Stimulated activated CD4-positive, alpha-beta T cell treated with anti-CD3 and anti-CD28 coated beads, Interleukin-1b, Interleukin-23, amount 100 ng/mL, for 24 hours (primary cell): ENCODE measurements around the gene SZRD1.

ENCODE experiments used
- DNase-seq, 4 experiments: peaks; one replicate each; pipeline ENCODE4 v3.0.0-alpha.2; 2020; ENCODE audit warnings: low read depth in 4 of 4, low spot score in 1 of 4

Gene SZRD1

DNA sequence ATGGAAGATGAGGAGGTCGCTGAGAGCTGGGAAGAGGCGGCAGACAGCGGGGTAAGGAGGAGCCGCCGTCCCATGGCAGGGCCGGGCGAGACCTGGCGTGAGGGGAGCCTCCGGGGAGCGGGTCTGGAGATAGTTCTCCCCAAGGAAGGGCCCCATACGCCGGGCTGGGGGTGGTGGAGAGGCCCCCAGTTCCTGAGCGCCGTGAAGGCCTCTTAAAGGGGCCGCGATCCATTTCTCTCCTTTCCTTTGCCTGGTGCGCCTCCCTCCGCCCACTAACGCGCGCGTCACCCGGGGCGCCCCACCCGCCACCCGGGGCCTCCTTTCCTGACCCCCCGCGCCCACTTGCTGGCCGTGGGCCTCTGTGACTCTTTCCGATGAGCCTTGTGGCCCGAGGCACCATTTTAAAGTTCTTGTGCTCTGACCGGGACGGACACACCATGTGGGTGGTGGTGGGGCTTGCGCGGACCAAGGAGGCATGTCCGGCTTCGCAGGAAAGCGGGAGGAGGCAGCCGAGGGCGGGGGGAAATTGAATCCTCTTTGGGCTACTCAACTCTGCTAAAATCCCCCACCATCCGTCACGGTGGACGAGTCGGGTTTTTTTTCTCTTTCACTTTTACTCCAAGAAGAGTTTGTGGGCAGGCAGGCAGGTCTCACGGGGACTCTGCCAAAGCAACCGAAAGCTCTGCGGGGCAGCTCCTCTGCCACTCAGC lies 371 bp downstream of the SZRD1 start:
- DNase-seq, result peak; percentile 66 to 83 (median 75)

DNA sequence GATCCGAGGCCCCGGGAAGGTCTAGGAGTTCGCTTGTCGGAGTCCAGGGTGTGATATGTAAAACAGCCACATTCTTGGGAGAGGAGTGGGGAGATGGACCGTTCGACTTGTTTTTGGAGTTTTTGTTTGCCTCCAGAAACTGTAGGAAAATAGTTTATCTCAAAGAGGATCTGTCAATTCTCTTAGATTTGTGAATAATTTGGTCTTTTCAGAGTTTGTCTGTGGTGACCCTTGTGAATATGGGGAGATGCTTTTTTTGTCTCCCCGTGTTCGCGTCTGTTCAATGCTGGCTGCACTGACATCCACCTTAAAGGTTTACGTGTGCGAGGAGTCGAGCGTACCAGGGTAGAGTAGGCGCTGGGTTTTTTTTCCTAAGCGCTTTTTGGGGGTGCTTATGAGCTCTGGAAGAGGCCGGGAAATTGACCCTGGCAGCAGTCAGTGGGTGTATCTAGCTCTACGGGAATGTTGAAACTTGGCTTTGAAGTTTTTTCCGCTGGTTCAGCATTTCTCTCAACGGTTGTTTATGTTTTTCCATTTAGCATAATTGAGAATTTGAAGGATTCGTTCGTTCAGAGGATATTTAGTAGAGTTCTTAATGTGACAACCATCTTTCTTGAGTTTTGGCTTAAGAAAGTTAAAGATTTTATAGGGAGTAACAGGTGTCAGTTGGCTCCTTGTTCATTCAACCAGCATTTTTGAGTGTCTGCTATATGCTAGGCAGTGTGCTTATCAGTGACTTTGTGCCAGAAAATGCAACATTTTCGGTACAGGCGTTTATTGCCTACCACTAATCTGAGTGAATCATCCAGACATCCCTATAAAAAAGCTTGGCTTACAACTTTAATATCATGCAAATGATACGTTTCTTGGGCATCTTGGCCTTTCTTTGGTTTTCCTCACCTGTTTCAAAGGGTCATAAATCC lies 1.2 kb downstream of the SZRD1 start:
- no peak for DNase-seq

GRCh38 chr1:16369821-16370220 lies 2.8 kb downstream of the SZRD1 start:
- DNase-seq, result no peak

DNA sequence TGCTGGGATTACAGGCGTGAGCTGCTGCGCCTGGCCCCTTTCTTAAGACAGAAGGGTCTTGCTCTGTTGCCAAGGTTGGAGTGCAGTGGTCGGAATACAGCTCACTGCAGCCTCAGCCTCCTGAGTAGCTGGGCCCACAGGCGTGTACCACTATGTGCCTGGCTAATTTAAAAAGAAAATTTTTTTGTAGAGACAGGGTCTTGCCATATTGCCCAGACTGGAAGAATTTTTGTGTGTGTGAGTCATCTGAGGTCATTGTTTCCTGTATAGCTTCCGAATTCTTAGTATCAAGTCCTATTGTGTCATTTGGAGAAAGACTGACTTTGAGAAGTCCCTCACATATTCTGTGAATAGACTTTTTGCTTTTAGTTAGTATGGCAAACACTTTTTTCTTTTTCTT lies 4.7 kb downstream of the SZRD1 start:
- DNase-seq, result no peak

GRCh38 chr1:16372535-16373285 lies 5.7 kb downstream of the SZRD1 start:
- no peak for DNase-seq

DNA sequence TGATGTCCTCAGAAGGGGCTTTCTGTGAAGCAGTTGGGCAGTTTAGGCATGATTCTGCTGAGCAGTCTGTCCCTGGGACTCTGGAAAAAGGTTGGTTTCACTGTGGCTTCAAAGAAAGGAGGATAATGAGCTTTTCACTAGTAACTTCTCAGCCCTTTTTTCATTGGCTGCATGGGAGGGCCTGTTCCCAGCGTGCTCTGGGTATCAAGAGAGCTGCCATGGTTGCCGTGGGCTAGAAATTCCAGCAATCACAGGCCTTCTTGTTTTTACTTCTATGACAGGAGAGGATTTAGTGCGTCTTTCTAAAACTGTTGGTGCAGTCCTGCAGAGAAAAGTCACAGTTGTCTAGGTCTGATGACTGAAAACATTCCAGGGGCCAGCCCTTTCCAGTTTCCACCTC lies 7.2 kb downstream of the SZRD1 start:
- DNase-seq, result no peak

DNA sequence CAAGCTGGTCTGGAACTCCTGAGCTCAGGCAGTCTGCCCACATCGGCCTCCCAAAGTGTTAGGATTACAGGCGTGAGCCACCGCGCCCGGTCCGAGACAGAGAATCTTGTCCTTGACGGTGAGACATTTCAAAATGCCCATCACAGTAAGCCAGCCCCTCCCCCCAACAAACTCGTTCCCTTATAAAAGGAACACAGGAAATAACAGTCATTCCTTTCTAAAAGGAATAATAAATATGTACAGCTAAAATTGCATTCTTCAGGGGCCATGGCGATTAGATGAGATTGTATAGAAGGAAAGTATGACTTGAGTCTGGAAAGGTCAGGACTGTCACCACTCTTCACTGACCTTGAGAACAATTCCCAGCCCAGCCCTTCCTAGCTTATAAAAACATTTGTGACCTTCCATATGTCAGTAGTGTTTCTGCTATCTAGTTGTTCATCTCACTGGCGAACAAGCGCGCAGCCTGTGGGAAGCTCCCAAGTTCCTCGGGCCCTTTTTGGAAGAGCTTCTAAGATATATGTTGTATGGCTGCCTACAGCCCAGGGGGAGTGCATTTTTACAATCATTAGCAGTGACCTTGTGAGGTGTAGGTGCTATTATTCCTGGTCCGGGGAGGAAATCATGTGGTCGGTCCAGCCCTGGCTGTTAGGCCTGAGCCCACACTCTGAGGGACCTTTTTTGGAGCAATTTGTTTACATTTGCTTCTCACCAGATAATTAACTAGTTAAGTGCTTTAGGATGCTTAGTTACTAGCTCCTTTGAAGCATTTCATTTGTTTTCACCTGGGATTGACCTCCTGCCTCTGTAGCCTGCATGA lies 8.7 kb downstream of the SZRD1 start:
- DNase-seq, result no peak

DNA sequence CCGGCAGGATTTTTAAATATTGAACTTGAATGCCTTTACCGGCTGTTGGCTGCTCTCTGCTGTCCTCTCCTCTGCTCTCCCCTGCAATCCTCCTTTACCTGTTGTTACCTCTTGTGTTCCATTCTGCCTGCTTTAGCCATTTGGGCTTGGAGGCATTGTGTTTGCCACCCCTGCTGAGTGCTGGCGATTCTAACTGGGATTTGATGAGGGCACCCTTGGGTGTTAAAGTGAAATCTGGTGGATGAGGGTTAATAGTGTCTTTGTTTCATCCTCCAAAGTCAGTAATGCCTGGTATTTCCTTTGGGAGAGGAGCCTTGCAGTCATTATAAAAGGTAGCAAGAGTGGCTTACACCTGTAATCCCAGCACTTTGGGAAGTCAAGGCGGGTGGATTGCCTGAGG lies 9.9 kb downstream of the SZRD1 start:
- DNase-seq, result no peak

GRCh38 chr1:16378443-16378842 lies 11.4 kb downstream of the SZRD1 start:
- DNase-seq, result no peak

GRCh38 chr1:16380868-16381267 lies 13.8 kb downstream of the SZRD1 start:
- no peak for DNase-seq

DNA sequence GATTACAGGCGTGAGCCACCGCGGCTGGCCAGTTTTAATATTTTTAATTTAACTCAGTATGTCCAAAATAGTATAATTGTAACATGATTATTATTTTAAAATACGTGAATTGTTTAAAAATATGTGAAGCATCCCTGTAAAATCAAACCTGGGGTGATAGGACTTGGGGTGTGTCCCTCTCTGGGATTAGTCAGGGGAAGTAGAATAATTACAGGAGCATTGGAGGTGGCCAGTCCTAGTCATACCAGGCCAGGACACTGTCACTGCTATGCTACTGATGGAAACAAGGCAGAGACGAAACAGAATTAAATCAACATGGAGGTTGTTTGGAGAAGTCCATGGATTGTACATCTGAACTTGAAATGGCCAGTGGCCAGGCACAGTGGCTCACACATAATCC lies 16.8 kb downstream of the SZRD1 start:
- DNase-seq, result no peak

- no peak for DNase-seq
Observed at GRCh38 chr1:16385659-16386453, 18.8 kb downstream of the SZRD1 start.

DNA sequence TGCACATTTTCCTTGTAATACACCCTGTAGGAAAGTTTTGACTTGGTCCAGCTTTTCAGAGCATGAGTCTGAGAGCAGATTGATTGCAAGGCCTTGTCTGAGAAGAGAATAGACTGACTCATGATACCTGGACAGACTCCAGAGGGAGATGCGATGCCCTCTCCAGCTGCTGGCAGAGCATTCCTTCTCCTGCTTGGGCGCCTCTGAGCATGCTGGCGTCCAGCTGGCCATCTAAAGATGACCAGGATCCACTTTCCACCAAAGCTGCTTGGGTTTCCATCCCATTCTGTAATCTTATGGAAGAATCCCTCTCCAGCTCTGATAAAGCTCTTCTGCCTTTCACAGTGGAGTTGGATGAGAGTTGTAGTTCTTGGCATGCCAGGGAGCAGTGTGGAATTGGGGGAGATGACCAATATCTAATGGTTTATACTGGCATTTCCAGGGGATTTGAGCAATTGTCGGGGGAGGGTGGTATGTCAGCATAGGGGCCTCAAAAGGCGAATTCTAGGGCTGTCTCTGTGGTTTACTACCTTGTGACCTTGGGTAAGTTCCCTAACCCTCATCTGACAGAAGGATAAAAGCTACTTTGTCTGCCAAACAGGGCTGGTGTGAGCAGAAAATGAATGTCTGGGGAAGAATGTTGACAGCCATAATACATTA lies 19.5 kb downstream of the SZRD1 start:
- no peak for DNase-seq

DNA sequence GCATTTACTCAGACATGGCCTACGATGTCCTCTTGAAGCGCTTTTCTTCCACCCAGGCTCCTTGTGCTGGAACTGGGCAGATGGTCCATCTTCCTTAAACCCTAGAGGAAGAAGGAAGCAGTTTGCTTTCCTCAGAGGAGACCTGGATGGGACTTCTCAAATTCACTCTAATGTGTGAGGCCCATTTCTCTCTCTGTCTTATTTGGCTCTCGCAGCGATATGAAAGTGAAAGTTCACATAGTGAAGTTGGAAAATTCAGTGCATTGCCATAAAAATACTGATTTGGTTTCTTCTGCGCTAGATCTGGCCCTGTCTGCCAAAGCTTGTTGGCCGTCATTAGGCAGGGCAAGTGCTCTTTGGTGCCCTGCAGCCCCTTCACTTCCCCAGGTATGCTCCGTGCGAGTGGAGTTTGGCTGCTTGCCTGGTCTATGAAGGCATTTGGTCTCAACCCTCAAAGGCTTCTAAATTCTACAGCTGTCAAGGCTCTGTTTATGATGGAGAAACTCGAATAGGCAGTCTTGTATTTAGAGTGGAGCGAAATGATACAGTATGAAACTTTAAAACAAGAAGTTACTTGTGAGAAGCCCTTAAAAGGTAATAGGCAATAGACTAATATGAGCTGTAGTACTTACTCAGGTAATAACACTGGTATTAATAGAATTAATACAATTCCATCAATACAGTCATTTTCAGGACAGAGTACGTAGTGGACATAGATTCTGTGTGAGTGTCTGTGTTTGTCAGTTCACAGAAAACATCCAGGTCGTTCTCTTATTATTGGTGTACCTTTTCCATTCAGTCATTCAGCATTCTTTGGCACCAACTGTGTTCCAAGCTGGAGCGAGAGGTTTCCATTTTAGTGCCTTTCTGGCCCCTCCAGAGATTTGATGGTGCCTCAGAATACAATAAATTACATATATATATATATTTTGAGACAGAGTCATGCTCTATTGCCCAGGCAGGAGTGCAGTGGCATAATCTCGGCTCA lies 20.5 kb downstream of the SZRD1 start:
- no peak for DNase-seq

- no peak for DNase-seq
Observed at GRCh38 chr1:16391411-16391810, 24.4 kb downstream of the SZRD1 start.

- DNase-seq, result no peak
Observed at GRCh38 chr1:16392740-16393569, 25.9 kb downstream of the SZRD1 start.
